Lower leg skin (tissue), 4 donors: Measurements from ENCODE around the gene SECTM1. TPM values are rescaled to one million over a fixed set of nuclear protein-coding genes. Genes with fewer than 3 reads are reported as not detected.

ENCODE experiments used
- DNase-seq, 2 donors: peaks; one replicate each; pipeline ENCODE4 v3.0.0-alpha.2; 2019; ENCODE audit warnings: low spot score in 2 of 2
- H3K4me3 ChIP-seq: fragments of 200-600 bp; sonication (generic); 2 replicates; pipeline ENCODE4 v1.5.1; 2017; ENCODE audit warnings: mild to moderate bottlenecking, low read depth; ENCODE audit not compliant: poor library complexity, severe bottlenecking
- CTCF ChIP-seq, 3 donors: fragments of 450-650 bp; IDR thresholded peaks; one replicate each; pipeline ENCODE4 v1.5.1; 2016; ENCODE audit warnings: antibody characterized with exemption in 3 of 3, mild to moderate bottlenecking in 3 of 3, moderate library complexity in 2 of 3
- POLR2A ChIP-seq, 2 donors: fragments of 450-650 bp; IDR thresholded peaks; one replicate each; pipeline ENCODE4 v1.6.1; 2016 to 2017; ENCODE audit warnings: antibody characterized with exemption in 2 of 2, mild to moderate bottlenecking in 1 of 2, moderate library complexity in 1 of 2
- WGBS, 2 donors: methylation state at CpG; one replicate each; pipeline ENCODE4 v1.1.5; 2018; 5-methylcytosine and 5-hydroxymethylcytosine counted together
- intact Hi-C: fragments of 100-400 bp; cut with DNase I; formaldehyde crosslinking; loops from one replicate; pipeline ENCODE4 v1.15.0; 2023; ENCODE audit warnings: low total_unique reads
- total RNA-seq, 4 donors: library from RNA; depleted of rRNA; stranded (reverse); fragments of >200 nt; gene quantifications; one replicate each; pipeline ENCODE4 v1.1.0, GENCODE V29; 2016

SECTM1 gene
- total RNA-seq, 4 donors from 2014 or later = 12.4 to 16.3 (median 14.5) TPM

- no peak for TF ChIP-seq POLR2A (IDR thresholded peaks at IDR 0.05)
- TF ChIP-seq CTCF (IDR thresholded peaks at IDR 0.05) = no peak
- WGBS, 2 donors = 82% methylated on average over 15 of the region's 15 CpGs
- H3K4me3 ChIP-seq = no peak overlapping the region
- intact Hi-C loops = no loop called here
- no peak for DNase-seq
Measured at GRCh38 chr17:82294064-82294773, 39.3 kb downstream of the SECTM1 start.

- DNase-seq = peak; percentile 96 to 99
- intact Hi-C loops = no loop called here
- WGBS, 2 donors = 5 to 13% methylated on average over 24 to 60 of the region's 86 CpGs
- TF ChIP-seq POLR2A (IDR thresholded peaks at IDR 0.05) (peak in 1 of 2 donors; percentile 91), CTCF (IDR thresholded peaks at IDR 0.05) (no peak)
- peak overlapping the region; percentile 76 for H3K4me3 ChIP-seq
Measured at GRCh38 chr17:82292251-82293154, 41.1 kb downstream of the SECTM1 start.

DNA sequence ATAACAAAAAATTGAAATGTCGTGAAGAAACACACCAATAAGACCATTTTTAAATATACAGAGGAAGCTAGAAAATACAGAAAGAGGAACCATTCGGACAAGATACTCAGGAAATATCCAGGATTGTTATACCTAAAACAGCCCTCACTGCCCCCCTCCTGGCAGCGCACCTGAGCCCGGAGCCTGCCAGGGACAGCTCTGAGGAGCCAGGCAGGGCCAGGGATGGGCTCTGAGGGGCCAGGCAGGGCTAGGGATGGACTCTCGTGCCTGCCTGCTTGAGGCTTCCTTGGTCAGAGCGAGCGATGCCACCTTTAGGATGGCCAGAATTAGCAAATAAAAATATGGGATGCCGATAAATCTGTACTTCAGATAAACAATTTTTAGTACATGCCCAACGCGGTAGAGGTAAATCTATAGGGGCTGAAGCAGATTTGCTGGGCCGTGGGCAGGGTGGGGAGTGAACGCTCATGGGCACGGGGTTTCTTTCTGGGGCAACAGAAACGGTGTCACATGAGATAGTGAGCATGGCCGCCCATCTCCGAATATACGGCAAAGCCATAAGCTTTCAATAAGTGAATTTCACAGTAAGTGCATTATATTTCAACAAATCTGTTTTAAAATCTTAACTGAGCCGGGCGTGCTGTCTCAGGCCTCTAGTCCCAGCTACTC lies 41.9 kb downstream of the SECTM1 start:
- intact Hi-C loops = no loop called here
- WGBS, 2 donors = 83 to 86% methylated on average over 19 of the region's 19 CpGs
- TF ChIP-seq CTCF (IDR thresholded peaks at IDR 0.05) (no peak), POLR2A (IDR thresholded peaks at IDR 0.05) (no peak)

DNA sequence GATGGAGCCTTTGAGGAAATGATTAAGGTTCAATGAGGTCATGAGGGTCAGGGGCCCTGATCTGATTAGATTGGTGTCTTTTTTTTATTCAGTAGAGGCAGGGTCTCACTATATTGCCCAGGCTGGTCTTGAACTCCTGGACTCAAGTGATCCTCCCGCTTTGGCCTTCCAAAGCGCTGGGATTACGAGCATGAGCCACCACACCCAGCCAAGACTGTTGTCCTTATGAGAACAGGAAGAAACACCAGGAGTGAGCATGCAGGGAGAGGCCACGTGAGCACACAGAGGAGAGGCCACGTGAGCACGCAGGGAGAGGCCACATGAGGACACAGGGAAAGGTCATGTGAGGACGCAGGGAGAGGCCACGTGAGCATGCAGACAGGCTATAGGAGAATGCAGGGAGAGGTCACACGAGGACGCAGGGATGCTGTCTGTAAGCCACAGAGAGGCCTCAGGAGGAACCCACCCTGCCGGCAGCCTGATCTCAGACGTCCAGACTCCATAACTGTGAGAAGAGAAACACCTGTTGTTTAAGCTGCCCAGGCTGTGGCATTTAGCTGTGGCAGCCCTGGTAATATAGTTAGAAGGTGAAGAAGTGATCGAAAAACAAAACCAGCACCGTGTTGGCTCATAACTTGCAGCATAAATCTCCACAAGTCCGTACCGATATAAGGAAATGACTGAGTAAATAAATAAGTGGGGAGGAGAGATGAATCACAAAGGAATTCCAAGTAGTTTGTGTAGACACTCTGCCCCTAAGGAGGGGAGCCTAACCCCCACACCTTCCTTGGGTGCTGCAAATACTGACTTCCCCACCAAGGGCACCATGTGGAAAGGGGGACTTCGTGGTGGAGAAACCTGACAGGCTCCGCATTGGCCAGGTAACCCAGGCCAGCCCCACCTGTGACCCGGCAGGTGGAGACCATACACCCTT lies 45.4 kb downstream of the SECTM1 start:
- 72% methylated on average over 19 of the region's 19 CpGs for WGBS, 2 donors
- no peak for TF ChIP-seq POLR2A (IDR thresholded peaks at IDR 0.05)
- TF ChIP-seq CTCF (IDR thresholded peaks at IDR 0.05) = peak in 1 of 3 donors; percentile 99
- H3K4me3 ChIP-seq = no peak overlapping the region
- intact Hi-C loops = no loop called here
- no peak for DNase-seq

More for the DNA sequence above, 41.9 kb downstream of the SECTM1 start:
- H3K4me3 ChIP-seq = no peak overlapping the region
- no peak for DNase-seq
